Hematopoietic multipotent progenitor cell treated with erythropoietin and hydrocortisone succinate and interleukin-3 and kit ligand, for 17 days (in vitro differentiated cells): ENCODE measurements around the gene PRKACA.

Source experiments
- DNase-seq: peaks from one replicate; pipeline ENCODE4 v3.0.0-alpha.2; 2015; ENCODE audit warnings: low spot score

Gene PRKACA

GRCh38 chr19:14116525-14116917, 1.0 kb downstream of the PRKACA start:
- DNase-seq, result no peak

- no peak for DNase-seq
Observed at GRCh38 chr19:14115756-14116155, 1.8 kb downstream of the PRKACA start.

- DNase-seq, result peak; percentile 52
Observed at GRCh38 chr19:14114854-14115253, 2.7 kb downstream of the PRKACA start.

GRCh38 chr19:14114439-14114838, 3.1 kb downstream of the PRKACA start:
- DNase-seq, result no peak

GRCh38 chr19:14113762-14114414, 3.7 kb downstream of the PRKACA start:
- DNase-seq, result peak; percentile 67

GRCh38 chr19:14112809-14113385, 4.7 kb downstream of the PRKACA start:
- DNase-seq, result no peak

GRCh38 chr19:14112051-14112808, 5.3 kb downstream of the PRKACA start:
- no peak for DNase-seq

- no peak for DNase-seq
Observed at GRCh38 chr19:14111486-14111885, 6.1 kb downstream of the PRKACA start.

GRCh38 chr19:14110650-14111049, 6.9 kb downstream of the PRKACA start:
- DNase-seq, result no peak

- no peak for DNase-seq
Observed at GRCh38 chr19:14107581-14108461, 9.7 kb downstream of the PRKACA start.

GRCh38 chr19:14106840-14107239, 10.7 kb downstream of the PRKACA start:
- no peak for DNase-seq

- DNase-seq, result no peak
Observed at GRCh38 chr19:14105680-14106079, 11.9 kb downstream of the PRKACA start.

- no peak for DNase-seq
Observed at GRCh38 chr19:14103310-14103709, 14.3 kb downstream of the PRKACA start.

GRCh38 chr19:14102756-14103155, 14.8 kb downstream of the PRKACA start:
- DNase-seq, result no peak

- no peak for DNase-seq
Observed at GRCh38 chr19:14102102-14102696, 15.4 kb downstream of the PRKACA start.

- no peak for DNase-seq
Observed at GRCh38 chr19:14101003-14101545, 16.5 kb downstream of the PRKACA start.

GRCh38 chr19:14097532-14098151, 19.9 kb downstream of the PRKACA start:
- no peak for DNase-seq

GRCh38 chr19:14096272-14096992, 21.1 kb downstream of the PRKACA start:
- no peak for DNase-seq

GRCh38 chr19:14094854-14095253, 22.7 kb downstream of the PRKACA start:
- DNase-seq, result peak; percentile 73

GRCh38 chr19:14093117-14093823, 24.3 kb downstream of the PRKACA start:
- no peak for DNase-seq
